Stimulated activated CD8-positive, alpha-beta memory T cell treated with anti-CD3 and anti-CD28 coated beads, Interleukin-7, amount 100 ng/mL, for 4 hours (primary cell): ENCODE results near the gene FAM177B.

Experiments used
- DNase-seq, 2 donors: peaks; one replicate each; pipeline ENCODE4 v3.0.0-alpha.2; 2020; ENCODE audit warnings: low read depth in 2 of 2

FAM177B gene

GRCh38 chr1:222736972-222737371 lies at the start of gene FAM177B:
TSS of gene FAM177B (plus strand) at chr1:222737202. CDS start at chr1:222746546, 9,344 bp downstream.
- no peak for DNase-seq

DNA sequence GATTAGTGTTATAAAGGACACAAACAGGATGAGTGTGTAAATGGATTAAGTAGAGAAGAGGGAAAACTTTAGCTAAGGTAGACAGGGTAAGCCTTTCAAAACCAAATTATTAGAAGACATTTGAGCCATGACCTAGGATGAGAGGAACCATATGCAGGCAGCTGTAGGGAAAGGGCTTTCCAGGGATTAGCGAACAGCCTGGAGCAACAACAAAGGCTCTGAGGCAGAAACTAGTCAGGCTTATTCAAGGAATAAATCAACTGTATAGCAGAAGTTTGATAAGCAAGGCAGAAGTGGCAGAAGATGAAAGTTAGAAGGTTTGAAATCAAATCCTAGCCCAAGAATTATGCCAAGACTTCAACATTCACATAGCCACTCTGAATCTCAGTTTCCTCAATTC lies 46.0 kb upstream of the FAM177B start:
- no peak for DNase-seq

GRCh38 chr1:222694927-222695326 lies 42.1 kb upstream of the FAM177B start:
- no peak for DNase-seq

DNA sequence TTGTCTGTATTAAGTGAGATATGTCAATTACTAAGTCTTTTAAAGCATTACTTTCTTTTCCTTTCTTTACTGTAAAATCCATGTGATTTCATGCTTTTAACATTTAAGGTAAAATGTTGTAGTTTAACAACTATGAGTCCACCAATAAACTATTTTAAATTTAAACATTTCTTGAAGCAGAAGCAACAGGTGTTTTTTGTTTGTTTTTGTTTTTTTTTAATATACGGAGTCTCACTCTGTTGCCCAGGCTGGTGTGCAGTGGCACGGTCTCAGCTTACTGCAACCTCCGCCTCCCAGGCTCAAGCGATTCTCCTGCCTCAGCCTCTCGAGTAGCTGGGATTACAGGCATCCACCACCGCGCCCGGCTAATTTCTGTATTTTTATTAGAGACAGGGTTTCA lies 40.3 kb upstream of the FAM177B start:
- DNase-seq, result no peak

DNA sequence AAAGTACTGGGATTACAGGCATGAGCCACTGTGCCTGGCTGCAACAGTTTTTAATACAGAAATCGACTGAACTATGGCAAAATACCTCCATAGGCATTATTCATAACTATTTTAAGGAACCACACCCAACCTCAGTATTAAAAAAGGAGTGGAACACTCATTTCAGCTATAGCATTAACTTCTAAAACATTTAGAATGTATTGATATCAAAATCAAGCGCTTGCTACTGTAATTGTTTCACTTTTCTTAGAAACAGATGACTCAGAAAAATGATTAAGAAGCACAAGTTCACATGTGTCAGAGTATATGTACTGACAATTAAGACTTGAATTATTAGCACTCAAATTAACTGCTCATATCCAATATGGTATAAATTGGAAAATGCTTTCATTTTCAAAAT lies 39.8 kb upstream of the FAM177B start:
- DNase-seq, result no peak

- no peak for DNase-seq
Observed at GRCh38 chr1:222697826-222698225, 39.2 kb upstream of the FAM177B start.

DNA sequence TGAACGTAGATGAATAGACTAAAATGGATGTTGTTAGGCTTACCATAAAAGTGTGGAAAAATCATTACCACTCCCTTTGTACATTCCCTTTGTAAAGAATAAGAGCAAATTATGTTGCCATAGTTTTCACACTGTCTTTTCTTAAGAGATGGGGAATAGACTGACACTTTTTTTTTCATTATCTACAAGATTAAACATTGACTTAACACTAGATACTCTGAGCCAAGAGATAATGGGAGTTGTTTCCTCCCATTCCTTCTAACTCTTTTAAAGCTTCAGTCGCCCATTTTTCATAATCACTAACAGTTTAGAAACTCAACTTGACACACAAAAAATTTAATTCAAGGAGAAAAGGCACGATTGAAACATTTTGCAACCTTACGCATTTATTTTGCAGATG lies 34.8 kb upstream of the FAM177B start:
- no peak for DNase-seq

DNA sequence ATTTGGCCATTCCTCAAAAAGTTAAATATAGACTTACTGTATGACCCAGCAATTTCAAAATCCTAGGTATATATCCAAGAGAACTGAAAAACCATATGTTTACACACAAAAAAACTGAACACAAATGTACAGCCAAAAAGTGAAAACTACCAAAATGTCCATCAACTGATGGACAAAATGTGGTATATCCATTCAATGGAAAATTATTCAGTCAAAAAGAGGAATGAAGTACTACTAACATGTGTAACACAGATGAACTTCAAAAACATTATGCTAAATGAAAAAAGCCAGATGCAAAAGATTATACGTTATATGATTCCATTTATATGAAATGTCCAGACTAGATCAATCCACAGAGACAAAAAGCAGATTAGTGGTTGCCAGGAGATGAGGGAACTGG lies 32.7 kb upstream of the FAM177B start:
- DNase-seq, result no peak

GRCh38 chr1:222706815-222707214 lies 30.2 kb upstream of the FAM177B start:
- no peak for DNase-seq

DNA sequence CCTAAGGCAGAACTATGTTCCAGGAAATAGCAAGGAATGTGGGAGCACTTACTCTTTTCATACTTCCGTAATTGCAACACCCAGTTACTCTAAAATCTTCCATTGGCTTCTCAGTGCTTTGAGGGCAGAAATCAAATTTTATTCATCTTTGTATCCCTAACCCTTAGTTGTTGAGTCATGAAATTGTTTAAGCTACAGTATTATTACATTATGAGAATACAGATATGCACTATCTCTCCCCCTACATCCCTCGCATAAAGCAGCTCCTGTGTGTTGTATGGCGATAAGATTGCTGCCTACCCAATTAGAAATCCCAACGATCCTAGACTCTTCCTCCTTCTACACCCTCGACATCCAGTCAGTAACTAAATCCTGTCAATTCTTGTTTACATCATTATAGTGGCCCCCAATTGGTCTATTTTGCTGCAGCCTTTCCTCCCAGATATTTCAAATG lies 27.3 kb upstream of the FAM177B start:
- no peak for DNase-seq

DNA sequence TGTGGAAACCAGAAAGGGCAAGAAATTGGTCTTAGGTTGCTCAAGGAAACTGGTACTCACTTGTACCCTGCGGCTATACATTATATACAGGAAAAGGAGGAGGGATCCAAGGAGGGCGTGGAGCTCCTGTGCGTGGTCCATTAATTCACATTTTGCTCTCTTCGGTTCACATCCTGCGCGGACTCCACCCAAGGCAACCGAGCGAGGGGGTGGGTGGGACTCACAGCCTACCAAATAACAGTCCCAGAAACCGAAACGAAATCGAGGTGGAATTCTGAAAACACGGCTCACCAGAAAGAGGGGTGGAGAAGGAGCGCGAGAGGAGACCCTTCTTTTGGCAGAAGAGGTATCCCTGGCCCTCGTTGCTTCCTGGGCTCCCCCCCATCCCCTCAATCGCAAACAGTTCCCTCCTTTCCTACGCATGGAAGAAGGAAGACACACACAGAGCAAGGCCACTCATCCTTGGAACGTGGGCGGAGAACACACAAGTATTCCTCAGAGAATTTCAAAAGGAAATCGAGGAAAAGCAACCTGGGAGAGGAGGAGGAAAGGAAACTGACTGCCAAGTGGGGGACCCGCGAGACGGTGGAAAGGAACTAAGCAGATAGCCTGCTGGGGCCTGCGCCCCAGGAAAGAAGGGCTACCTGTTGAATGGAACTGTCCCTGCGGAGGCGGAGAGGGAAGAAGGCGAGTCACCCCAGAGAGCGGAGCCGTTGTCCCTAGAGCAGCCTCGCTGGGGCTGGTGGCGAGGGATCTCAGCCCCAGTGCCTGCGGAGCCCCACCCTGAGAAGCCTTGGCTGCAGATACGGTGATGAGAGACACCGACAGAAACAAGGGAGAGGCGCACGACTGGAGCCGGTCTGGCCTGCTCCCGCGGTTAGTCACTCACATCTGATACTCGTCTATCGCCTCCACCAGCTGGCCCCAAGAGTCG lies 25.4 kb upstream of the FAM177B start:
- peak; percentile 46 to 53 for DNase-seq

DNA sequence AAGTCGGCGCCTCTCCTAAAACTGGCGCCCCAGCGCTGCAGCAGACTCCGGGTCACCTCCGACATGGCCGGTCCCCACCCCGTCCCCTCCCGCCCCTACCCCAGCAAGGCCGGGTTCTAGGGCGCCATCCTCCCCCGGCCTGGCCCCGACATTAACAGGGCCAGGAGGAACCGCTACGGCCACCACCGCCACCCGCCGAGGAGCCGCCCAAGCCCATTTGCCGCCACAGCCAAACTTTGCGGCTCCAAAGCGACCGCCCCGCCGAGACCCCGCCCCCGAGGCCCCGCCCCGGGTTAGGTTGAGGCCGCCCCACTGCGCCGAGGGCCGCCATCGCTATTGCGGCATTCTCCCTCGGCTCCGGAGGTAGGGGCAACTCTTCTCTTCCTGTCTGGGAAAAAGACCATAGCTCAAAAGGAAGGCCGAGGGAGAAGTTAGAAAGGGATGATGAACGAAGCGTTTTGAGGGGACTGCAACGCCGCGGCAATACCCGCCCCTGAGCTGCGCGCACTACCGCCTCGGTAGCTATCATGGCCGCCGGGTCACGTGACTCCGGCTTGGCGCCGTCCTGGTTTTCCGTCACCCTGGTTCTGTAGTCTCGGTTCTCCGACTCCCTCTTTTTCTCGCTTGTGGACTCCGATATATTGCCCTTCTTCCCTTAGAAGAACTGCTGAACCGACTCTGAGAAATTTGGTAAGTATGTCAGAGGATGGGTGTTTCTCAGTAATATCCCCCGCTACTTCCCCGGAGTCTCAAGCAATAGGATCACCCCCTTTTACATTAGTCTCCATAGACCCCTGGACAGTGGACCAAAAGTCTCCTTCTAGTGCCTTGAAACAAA lies 24.5 kb upstream of the FAM177B start, which contains the start of the genes AIDA and BROX:
AIDA (minus strand) TSS at position 239 of the 838 bp plus-strand sequence; CDS start at position 65, 174 bp downstream.
BROX (plus strand) TSS at position 312 of the 838 bp plus-strand sequence. CDS start 3,136 bp downstream, outside the sequence.
- peak; percentile 89 to 93 for DNase-seq

GRCh38 chr1:222713091-222713961 lies 23.7 kb upstream of the FAM177B start:
- peak; percentile 86 to 91 for DNase-seq

GRCh38 chr1:222716393-222716792 lies 20.6 kb upstream of the FAM177B start:
- no peak for DNase-seq

- DNase-seq, result no peak
Observed at GRCh38 chr1:222728746-222729145, 8.3 kb upstream of the FAM177B start.

DNA sequence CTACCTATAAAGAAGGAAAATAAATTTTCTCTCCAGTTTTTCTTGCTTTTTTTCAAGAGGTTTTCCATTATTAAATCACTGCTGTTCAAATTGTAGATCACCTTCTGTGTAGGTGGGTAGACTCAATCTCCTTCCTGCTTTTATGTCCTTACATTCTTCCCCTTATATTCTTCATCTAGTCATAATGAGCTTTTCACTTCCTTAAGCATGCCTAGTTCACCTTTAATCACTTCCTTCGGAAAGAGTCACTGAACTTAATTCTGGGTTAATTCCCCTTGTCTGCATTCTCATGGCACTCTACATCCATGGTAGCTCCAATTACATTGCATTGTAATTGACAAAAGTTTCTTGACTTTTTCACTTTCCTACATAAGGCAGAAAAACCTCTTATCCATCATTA lies 6.1 kb upstream of the FAM177B start:
- no peak for DNase-seq

DNA sequence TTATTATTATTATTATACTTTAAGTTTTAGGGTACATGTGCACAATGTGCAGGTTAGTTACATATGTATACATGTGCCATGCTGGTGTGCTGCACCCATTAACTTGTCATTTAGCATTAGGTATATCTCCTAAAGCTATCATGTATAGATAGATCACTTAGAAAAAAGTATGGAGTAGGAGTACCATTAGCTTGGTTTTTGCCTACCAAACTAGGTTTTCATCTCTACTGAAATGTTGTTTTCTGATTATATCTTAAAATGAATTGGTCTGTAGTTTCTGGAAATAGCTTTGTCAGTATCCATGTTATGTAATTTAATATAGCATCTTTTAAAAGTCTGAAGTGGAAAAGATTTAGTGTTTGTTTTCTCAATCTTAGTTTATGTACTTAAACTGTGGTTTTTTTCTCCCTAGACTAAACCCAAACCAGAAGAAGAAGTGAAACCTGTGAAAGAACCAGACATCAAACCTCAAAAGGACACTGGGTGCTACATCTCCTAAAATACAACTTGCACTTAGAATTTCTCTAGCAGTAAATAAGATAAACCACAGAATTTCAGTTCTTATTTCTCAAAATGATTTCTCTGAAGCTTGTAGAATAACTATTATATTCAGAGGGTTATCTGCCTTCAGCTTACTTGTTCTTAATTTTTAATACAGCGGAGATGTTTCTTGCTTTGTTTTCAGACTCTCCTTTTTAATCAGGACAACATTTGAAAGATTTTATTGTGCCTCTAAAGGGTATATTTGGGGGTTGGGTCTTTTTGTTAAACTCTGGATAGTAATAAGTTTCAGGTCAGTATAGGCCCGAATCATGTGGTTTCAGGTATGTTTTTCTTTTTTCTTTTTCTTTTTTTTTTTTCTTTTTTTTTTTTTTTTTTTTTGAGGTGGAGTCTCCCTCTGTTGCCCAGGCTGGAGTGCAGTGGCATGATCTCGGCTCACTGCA lies 4.5 kb upstream of the FAM177B start:
- DNase-seq, result no peak

- DNase-seq, result no peak
Observed at GRCh38 chr1:222734740-222735139, 2.3 kb upstream of the FAM177B start.

DNA sequence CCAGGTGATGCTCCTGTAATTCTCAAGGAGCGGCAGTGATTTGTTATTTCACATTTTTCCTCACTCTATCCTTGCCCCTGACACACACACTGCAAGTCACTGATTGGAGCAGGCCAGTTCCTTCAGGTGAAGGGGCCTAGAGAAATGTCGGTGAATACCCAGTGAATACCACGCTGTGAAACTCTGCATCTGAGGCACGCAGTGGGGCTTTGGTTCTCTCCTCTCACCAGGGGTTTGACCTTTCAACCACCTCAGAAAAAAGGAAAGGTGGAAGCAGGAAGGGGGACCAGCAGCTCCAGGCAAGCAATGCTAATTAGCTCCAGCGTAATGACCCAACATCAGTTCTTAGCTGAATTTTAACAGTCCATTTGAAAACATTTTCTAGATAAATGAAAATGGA lies 532 bp upstream of the FAM177B start:
- DNase-seq, result no peak

DNA sequence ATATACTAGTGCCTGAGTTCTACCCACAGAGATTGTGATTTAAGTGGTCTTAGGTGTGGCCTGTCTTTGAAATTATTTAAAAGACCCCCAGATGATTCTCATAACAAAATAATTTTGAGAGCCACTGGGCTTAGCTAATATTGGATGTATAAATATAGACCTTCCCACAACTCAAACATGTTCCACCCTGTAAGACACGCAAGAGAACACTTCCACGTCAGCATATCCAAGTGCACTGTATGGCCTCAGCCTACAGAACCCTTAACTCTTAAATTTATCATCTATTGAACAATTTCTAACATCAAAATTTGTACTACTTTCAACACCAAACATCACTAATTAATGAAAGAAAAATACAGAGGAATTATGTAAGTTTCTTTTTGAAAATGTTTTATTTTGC lies 2.5 kb downstream of the FAM177B start:
- DNase-seq, result no peak
